ENCODE results near the gene AGBL2. TPM values are rescaled to one million over a fixed set of nuclear protein-coding genes. Genes with fewer than 3 reads are reported as not detected.
A peak's percentile ranks its signal among the peaks of the same experiment; 100 is the strongest.
"Not testable (repeated sequence)": the region's sequence is repeated elsewhere in the genome, so short reads cannot be mapped to it uniquely, and the experiment has no call there.

Gene AGBL2
- total RNA-seq, 3 donors from 2014 or later, result 0.83 to 2.0 (median 1.7) TPM

DNA sequence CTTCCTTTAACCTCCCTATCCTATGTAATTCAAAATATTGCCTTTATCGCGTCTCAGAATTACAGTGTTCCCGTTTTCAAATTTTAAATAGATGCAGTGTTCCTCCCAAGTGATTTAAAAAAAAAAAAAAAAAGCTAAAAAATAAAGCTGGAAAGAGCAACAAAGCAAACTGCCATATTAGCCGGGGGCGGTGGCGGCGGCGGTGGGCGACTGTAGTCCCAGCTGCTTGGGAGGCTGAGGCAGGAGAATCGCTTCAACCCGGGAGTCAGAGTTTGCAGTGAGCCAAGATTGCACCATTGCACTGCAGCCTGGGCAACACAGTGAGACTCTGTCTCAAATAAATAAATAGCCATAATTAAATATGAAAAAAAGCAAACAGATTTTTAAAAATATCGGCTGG is 5.5 kb upstream of the AGBL2 start:
- DNase-seq, result no peak
- no peaks in the 10 kb centered on the region for H3K27me3 Mint-ChIP-seq (ENCODE audit: low read depth)
- no peak overlapping the region for H3K4me3 Mint-ChIP-seq
- no peak for ATAC-seq
- no peaks in the 10 kb centered on the region for H3K9me3 Mint-ChIP-seq
- no peaks in the 10 kb centered on the region for H3K4me1 Mint-ChIP-seq (ENCODE audit: low read depth)
- H3K36me3 Mint-ChIP-seq (ENCODE audit: insufficient read depth), result peaks cover 39% of the 10 kb centered on the region

DNA sequence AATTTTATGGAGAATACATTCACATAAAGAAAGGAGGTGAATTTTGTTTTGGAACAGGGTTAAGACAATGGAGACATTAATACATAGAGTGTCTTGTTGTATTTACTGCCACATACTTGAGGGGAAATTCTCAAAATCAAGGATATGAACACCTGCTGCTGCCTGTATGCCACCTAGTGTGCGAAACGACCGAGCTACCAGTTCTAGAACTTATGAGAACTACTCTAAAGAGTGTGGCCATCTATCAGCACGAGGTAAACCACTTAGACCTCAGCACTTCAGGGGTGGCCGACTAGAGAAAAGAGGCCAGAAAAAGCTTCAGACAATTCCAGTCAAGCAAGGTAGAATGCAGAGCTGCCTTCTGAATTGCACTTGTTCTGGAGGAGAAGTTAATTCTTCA is 1.5 kb upstream of the AGBL2 start:
- ATAC-seq, result no peak
- no peaks in the 10 kb centered on the region for H3K9me3 Mint-ChIP-seq
- peaks cover 12% of the 10 kb centered on the region for H3K4me1 Mint-ChIP-seq (ENCODE audit: low read depth)
- DNase-seq, result no peak
- H3K4me3 Mint-ChIP-seq, result no peak overlapping the region
- H3K36me3 Mint-ChIP-seq (ENCODE audit: insufficient read depth), result peaks cover 16% of the 10 kb centered on the region
- H3K27me3 Mint-ChIP-seq (ENCODE audit: low read depth), result no peaks in the 10 kb centered on the region

DNA sequence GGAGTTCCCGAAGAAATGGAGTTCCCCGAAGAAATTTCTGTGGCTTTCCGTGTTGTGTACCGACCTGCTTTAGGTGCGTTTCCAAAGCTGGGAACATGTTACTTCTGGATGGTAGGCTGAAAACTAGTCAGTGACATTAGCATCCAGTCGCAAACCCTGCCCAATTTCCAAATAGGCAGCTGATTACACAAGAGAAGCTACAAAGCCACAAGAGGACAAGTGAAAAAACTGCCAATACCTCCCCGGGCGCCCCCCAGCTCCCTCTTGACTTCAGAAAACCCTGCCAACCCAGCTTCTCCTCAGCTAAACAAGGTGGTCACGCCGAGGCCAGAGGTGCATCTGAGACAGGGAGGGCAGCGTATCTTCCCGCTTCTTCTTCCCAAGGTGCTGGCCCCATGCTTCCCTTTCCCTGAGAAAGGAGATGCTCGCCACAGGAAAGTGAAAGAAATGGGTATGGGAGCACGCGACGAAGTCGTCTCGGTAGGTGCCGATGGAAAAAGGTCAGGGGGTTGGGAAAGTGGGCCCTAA is 551 bp downstream of the AGBL2 start:
- peak; percentile 12 for DNase-seq
- Mint-ChIP-seq H3K4me3 (peak overlapping the region; percentile 92), H3K36me3 (ENCODE audit: insufficient read depth) (peaks cover 6% of the 10 kb centered on the region), H3K27me3 (ENCODE audit: low read depth) (no peaks in the 10 kb centered on the region), H3K4me1 (ENCODE audit: low read depth) (peaks cover 12% of the 10 kb centered on the region), H3K9me3 (no peaks in the 10 kb centered on the region)
- ATAC-seq, result peak in 1 of 2 donors; percentile 11

DNA sequence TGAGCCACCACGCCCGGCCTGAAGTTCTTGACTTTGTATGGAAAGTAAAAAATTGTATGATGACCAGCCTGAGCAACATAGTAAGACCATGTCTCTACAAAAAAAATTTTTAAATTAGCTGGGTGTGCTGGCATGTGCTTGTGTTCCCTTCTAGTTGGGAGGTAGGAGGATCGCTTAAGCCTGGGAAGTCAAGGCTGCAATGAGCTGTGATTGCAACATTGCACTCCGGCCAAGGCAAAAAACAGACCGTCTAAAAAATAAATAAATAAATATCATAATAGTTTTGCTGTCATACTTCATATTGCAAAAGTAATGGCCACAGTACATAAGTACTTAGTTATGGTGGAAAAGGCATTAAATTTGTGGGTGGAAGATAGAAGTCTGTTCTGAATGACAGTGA is 3.4 kb downstream of the AGBL2 start:
- H3K9me3 Mint-ChIP-seq, result peaks cover 4% of the 10 kb centered on the region
- no peak for ATAC-seq
- H3K36me3 Mint-ChIP-seq (ENCODE audit: insufficient read depth), result peaks cover 3% of the 10 kb centered on the region
- DNase-seq, result no peak
- H3K4me1 Mint-ChIP-seq (ENCODE audit: low read depth), result peaks cover 12% of the 10 kb centered on the region
- H3K27me3 Mint-ChIP-seq (ENCODE audit: low read depth), result no peaks in the 10 kb centered on the region
- no peak overlapping the region for H3K4me3 Mint-ChIP-seq

GRCh38 chr11:47711225-47711624 is 3.9 kb downstream of the AGBL2 start:
- Mint-ChIP-seq H3K4me1 (ENCODE audit: low read depth) (peaks cover 12% of the 10 kb centered on the region), H3K4me3 (no peak overlapping the region), H3K9me3 (peaks cover 4% of the 10 kb centered on the region), H3K27me3 (ENCODE audit: low read depth) (no peaks in the 10 kb centered on the region), H3K36me3 (ENCODE audit: insufficient read depth) (peaks cover 3% of the 10 kb centered on the region)
- DNase-seq, result no peak
- no peak for ATAC-seq

- H3K9me3 Mint-ChIP-seq; H3K4me1 Mint-ChIP-seq (ENCODE audit: low read depth); H3K4me3 Mint-ChIP-seq; H3K36me3 Mint-ChIP-seq (ENCODE audit: insufficient read depth); DNase-seq; ATAC-seq; H3K27me3 Mint-ChIP-seq (ENCODE audit: low read depth): not testable (repeated sequence)
These were observed 7.8 kb downstream of the AGBL2 start for GRCh38 chr11:47707275-47707786.

- peaks cover 4% of the 10 kb centered on the region for H3K9me3 Mint-ChIP-seq
- DNase-seq, result no peak
- H3K36me3 Mint-ChIP-seq (ENCODE audit: insufficient read depth), result peaks cover 6% of the 10 kb centered on the region
- H3K4me3 Mint-ChIP-seq, result no peak overlapping the region
- H3K4me1 Mint-ChIP-seq (ENCODE audit: low read depth), result no peaks in the 10 kb centered on the region
- ATAC-seq, result no peak
- no peaks in the 10 kb centered on the region for H3K27me3 Mint-ChIP-seq (ENCODE audit: low read depth)
These were observed 9.4 kb downstream of the AGBL2 start for GRCh38 chr11:47705721-47706120.

- Mint-ChIP-seq H3K36me3 (ENCODE audit: insufficient read depth) (peaks cover 5% of the 10 kb centered on the region), H3K4me1 (ENCODE audit: low read depth) (peaks cover 3% of the 10 kb centered on the region), H3K27me3 (ENCODE audit: low read depth) (no peaks in the 10 kb centered on the region), H3K4me3 (no peak overlapping the region), H3K9me3 (no peaks in the 10 kb centered on the region)
- DNase-seq, result no peak
- ATAC-seq, result no peak
These were observed 23.2 kb downstream of the AGBL2 start for GRCh38 chr11:47691979-47692378.

GRCh38 chr11:47689480-47689879 is 25.7 kb downstream of the AGBL2 start:
- no peaks in the 10 kb centered on the region for H3K9me3 Mint-ChIP-seq
- no peak for ATAC-seq
- H3K4me1 Mint-ChIP-seq (ENCODE audit: low read depth), result peaks cover 3% of the 10 kb centered on the region
- no peak for DNase-seq
- no peak overlapping the region for H3K4me3 Mint-ChIP-seq
- peaks cover 5% of the 10 kb centered on the region for H3K36me3 Mint-ChIP-seq (ENCODE audit: insufficient read depth)
- no peaks in the 10 kb centered on the region for H3K27me3 Mint-ChIP-seq (ENCODE audit: low read depth)

DNA sequence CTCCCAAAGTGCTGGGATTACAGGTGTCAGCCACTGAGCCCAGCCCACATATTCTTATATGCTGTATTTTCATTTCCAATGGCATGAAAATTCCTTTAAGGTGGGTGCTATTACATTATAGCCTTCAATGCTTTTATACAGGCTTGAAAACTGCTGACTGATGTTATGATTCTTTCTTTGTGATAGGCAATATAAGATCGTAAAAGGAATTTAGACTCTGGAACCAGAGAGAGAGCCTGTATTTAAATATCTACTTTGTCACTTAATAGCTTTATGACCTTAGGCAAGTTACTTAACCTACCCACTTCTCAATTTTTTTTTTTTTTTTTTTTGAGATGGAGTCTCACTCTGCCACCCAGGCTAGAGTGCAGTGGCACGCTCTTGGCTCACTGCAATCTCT is 26.2 kb downstream of the AGBL2 start:
- H3K36me3 Mint-ChIP-seq (ENCODE audit: insufficient read depth), result peaks cover 5% of the 10 kb centered on the region
- H3K4me3 Mint-ChIP-seq, result no peak overlapping the region
- H3K4me1 Mint-ChIP-seq (ENCODE audit: low read depth), result peaks cover 3% of the 10 kb centered on the region
- H3K9me3 Mint-ChIP-seq, result no peaks in the 10 kb centered on the region
- H3K27me3 Mint-ChIP-seq (ENCODE audit: low read depth), result no peaks in the 10 kb centered on the region
- DNase-seq, result no peak
- no peak for ATAC-seq

DNA sequence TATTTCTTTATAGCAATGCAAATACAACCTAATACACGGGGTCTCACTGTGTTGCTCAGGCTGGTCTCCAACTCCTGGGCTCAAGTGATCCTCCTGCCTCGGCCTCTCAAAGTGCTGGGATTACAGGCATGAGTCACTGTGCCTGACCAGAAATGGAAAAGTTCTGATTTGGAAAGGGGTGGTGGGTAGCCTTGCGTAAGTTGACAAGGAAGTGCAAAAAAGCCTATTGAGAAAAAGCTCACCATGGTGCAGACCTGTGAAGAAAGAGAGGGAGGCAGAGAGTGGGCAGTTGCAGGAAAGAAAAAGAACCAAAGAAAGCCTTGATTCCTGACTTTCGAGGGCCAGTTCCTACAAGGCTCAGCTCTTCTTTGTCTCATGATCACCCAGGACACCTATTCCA is 27.1 kb downstream of the AGBL2 start:
- DNase-seq (no peak), ATAC-seq (no peak)
- Mint-ChIP-seq H3K9me3 (no peaks in the 10 kb centered on the region), H3K27me3 (ENCODE audit: low read depth) (no peaks in the 10 kb centered on the region), H3K4me3 (no peak overlapping the region), H3K36me3 (ENCODE audit: insufficient read depth) (peaks cover 5% of the 10 kb centered on the region), H3K4me1 (ENCODE audit: low read depth) (peaks cover 3% of the 10 kb centered on the region)

GRCh38 chr11:47686704-47687103 is 28.5 kb downstream of the AGBL2 start:
- not testable (repeated sequence) for H3K36me3 Mint-ChIP-seq (ENCODE audit: insufficient read depth); ATAC-seq; DNase-seq; H3K4me1 Mint-ChIP-seq (ENCODE audit: low read depth); H3K27me3 Mint-ChIP-seq (ENCODE audit: low read depth); H3K4me3 Mint-ChIP-seq; H3K9me3 Mint-ChIP-seq

- H3K36me3 Mint-ChIP-seq (ENCODE audit: insufficient read depth), result peaks cover 5% of the 10 kb centered on the region
- DNase-seq (no peak), ATAC-seq (no peak)
- no peaks in the 10 kb centered on the region for H3K27me3 Mint-ChIP-seq (ENCODE audit: low read depth)
- no peaks in the 10 kb centered on the region for H3K4me1 Mint-ChIP-seq (ENCODE audit: low read depth)
- H3K9me3 Mint-ChIP-seq, result no peaks in the 10 kb centered on the region
- H3K4me3 Mint-ChIP-seq, result no peak overlapping the region
These were observed 29.0 kb downstream of the AGBL2 start for GRCh38 chr11:47686151-47686550.

DNA sequence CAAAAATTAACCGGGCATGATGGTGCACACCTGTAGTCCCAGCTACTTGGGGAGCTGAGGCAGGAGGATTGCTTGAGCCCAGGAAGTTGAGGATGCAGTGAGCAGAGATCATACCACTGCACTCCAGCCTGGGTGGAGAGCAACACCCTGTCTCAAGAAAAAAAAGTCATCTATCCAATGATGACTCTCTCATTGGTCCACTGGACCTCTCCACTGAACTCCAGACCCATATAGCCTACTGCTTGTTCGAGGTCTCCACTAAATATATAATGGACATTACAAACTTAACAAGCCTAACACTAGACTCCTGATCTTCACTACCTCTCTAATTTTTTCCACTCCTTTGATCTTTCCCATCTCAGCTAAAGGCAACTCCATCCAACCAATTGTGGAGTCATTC is 39.3 kb downstream of the AGBL2 start:
- no peaks in the 10 kb centered on the region for H3K9me3 Mint-ChIP-seq
- H3K4me3 Mint-ChIP-seq, result no peak overlapping the region
- ATAC-seq (no peak), DNase-seq (no peak)
- H3K4me1 Mint-ChIP-seq (ENCODE audit: low read depth), result no peaks in the 10 kb centered on the region
- peaks cover 1% of the 10 kb centered on the region for H3K36me3 Mint-ChIP-seq (ENCODE audit: insufficient read depth)
- H3K27me3 Mint-ChIP-seq (ENCODE audit: low read depth), result no peaks in the 10 kb centered on the region

DNA sequence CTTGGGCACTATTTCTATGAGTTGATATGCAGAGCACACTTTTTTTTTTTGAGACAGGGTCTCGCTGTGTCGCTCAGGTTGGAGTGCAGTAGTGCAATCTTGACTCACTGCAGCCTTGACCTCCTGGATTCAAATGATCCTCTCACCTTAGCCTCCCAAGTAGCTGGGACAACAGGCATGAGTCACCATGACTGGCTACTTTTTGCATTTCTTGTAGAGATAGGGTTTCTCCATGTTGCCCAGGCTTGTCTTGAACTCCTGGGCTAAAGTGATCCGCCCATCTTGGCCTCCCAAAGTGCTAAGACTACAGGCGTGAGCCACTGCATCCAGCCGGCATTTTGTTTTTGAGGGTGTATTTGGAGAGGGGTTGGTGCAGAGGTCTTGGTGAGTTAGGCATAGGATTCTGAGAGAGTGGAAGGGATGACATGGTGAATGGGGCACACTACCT is 42.9 kb downstream of the AGBL2 start:
- DNase-seq, result no peak
- H3K36me3 Mint-ChIP-seq (ENCODE audit: insufficient read depth), result peaks cover 1% of the 10 kb centered on the region
- ATAC-seq, result no peak

DNA sequence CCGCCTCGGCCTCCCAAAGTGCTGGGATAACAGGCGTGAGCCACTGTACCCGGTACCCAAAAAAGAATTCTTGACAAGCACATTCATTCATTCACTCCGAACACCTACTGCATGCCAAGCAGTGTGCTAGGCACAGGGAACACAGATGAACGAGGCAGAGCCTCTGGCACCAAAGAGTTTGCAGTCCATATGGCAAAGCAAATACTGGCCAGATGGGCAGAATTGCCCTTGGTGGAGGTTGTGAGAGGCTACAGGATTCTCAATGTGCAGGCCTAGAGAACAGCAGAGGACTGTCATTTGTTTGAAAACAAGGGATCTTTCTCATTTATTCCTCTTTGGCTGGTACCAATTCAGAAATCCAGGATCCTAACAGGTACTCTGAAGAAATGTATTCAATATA is 45.3 kb downstream of the AGBL2 start:
- no peaks in the 10 kb centered on the region for H3K36me3 Mint-ChIP-seq (ENCODE audit: insufficient read depth)
- DNase-seq, result no peak
- no peak for ATAC-seq
- H3K27me3 Mint-ChIP-seq (ENCODE audit: low read depth), result no peaks in the 10 kb centered on the region
- no peak overlapping the region for H3K4me3 Mint-ChIP-seq
- H3K9me3 Mint-ChIP-seq, result no peaks in the 10 kb centered on the region
- peaks cover 2% of the 10 kb centered on the region for H3K4me1 Mint-ChIP-seq (ENCODE audit: low read depth)

More for the DNA sequence above, 42.9 kb downstream of the AGBL2 start:
- H3K4me3 Mint-ChIP-seq, result no peak overlapping the region
- no peaks in the 10 kb centered on the region for H3K4me1 Mint-ChIP-seq (ENCODE audit: low read depth)
- H3K27me3 Mint-ChIP-seq (ENCODE audit: low read depth), result no peaks in the 10 kb centered on the region
- no peaks in the 10 kb centered on the region for H3K9me3 Mint-ChIP-seq
